ENCODE measurements around the gene NKD2. TPM values are rescaled to one million over a fixed set of nuclear protein-coding genes. Genes with fewer than 3 reads are reported as not detected.

Gene NKD2
- total RNA-seq, 2 experiments from 2014 or later = 0.17 to 0.30 TPM

DNA sequence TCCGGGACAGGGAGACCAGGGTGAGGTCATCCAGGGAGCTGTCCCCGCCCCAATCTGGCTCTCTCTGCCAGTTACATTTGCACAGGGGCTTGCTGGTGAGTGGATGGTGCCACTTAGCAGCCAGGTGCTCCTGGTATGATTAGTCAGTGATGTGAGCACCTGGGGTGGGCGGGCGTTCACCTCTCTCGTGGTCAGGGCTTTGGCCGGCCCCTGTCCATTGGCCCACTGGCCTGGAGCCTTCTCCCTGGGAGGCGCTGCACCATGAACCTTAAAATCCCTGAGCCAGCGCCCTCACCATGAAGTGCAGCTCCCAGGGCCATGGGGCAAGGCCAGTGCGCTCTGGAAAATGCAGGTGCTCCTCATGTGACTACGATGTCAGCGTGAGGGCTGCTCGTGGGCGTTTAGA is 2.0 kb downstream of the NKD2 start:
- H3K27me3 Mint-ChIP-seq = peaks cover 49% of the 10 kb centered on the region
- DNase-seq (no peak), ATAC-seq (ENCODE audit: poor library complexity) (no peak)
- no peaks in the 10 kb centered on the region for H3K36me3 ChIP-seq (ENCODE audit: insufficient read depth, low read length)
- H3K27ac ChIP-seq (ENCODE audit: low read depth in 1 of 2, low read length in 2 of 2) = no peak overlapping the region
- H3K4me3 Mint-ChIP-seq = peak overlapping the region; percentile 73
- intact Hi-C loops (cut with DNase I, micrococcal nuclease) = loop anchor here in 1 of 2 experiments (1.0 kb wide), 1 partner anchor 87 kb away; no protein-coding TSS in a partner anchor
- H3K4me1 Mint-ChIP-seq (ENCODE audit: low read depth) = peaks cover 15% of the 10 kb centered on the region
- no peaks in the 10 kb centered on the region for H3K36me3 Mint-ChIP-seq (ENCODE audit: low read depth)
- CTCF ChIA-PET = interaction anchor here (1.1 kb wide), 1 partner anchor 130 kb away, joined by 4 read pairs; no protein-coding TSS in a partner anchor
- POLR2A ChIA-PET = no interaction called here
- no peak overlapping the region for H3K27ac Mint-ChIP-seq
- no peak overlapping the region for H3K4me3 ChIP-seq (ENCODE audit: low read length)
- peaks cover 42 to 61% of the 10 kb centered on the region in 2 experiments for H3K27me3 ChIP-seq (ENCODE audit: control insufficient read depth in 1 of 2, insufficient read depth in 2 of 2, low read length in 2 of 2)
- peaks cover 18% of the 10 kb centered on the region for H3K4me1 ChIP-seq (ENCODE audit: insufficient read depth, low read length)
- TF ChIP-seq, protein P1, sequence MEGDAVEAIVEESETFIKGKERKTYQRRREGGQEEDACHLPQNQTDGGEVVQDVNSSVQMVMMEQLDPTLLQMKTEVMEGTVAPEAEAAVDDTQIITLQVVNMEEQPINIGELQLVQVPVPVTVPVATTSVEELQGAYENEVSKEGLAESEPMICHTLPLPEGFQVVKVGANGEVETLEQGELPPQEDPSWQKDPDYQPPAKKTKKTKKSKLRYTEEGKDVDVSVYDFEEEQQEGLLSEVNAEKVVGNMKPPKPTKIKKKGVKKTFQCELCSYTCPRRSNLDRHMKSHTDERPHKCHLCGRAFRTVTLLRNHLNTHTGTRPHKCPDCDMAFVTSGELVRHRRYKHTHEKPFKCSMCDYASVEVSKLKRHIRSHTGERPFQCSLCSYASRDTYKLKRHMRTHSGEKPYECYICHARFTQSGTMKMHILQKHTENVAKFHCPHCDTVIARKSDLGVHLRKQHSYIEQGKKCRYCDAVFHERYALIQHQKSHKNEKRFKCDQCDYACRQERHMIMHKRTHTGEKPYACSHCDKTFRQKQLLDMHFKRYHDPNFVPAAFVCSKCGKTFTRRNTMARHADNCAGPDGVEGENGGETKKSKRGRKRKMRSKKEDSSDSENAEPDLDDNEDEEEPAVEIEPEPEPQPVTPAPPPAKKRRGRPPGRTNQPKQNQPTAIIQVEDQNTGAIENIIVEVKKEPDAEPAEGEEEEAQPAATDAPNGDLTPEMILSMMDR (IDR thresholded peaks at IDR 0.05) = no peak
- no peaks in the 10 kb centered on the region for H3K9me3 Mint-ChIP-seq
- H3K9me3 ChIP-seq (ENCODE audit: control insufficient read depth in 1 of 2, insufficient read depth in 1 of 2, low read length in 2 of 2) = peaks cover 0 to 23% of the 10 kb centered on the region in 2 experiments

DNA sequence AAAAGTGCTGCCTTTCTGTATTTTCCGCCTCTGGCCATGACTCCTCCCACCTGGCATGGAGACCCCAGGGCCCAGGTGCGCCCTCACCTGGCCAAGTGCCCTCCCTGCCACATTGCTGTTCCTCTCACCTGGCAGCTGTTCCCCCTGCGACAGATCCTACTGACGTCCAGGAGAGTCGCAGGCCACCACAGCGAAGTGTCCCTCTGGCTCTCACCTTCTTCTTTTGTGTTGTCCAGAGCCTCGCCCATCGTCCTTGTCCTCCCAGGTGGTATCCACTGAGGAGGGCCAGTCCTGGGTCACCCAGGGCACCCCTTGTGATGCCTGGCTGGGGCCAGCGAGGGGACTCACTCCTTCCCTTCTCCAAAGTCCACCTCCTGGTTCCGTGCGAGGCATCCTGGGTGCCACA is 2.6 kb downstream of the NKD2 start:
- Mint-ChIP-seq H3K4me3 (peak overlapping the region; percentile 73), H3K9me3 (no peaks in the 10 kb centered on the region), H3K4me1 (ENCODE audit: low read depth) (peaks cover 10% of the 10 kb centered on the region), H3K36me3 (ENCODE audit: low read depth) (no peaks in the 10 kb centered on the region), H3K27me3 (peaks cover 44% of the 10 kb centered on the region), H3K27ac (no peak overlapping the region)
- Histone ChIP-seq H3K27me3 (ENCODE audit: control insufficient read depth in 1 of 2, insufficient read depth in 2 of 2, low read length in 2 of 2) (peaks cover 36 to 55% of the 10 kb centered on the region in 2 experiments), H3K9me3 (ENCODE audit: control insufficient read depth in 1 of 2, insufficient read depth in 1 of 2, low read length in 2 of 2) (peaks cover 0 to 17% of the 10 kb centered on the region in 2 experiments), H3K36me3 (ENCODE audit: insufficient read depth, low read length) (no peaks in the 10 kb centered on the region), H3K4me1 (ENCODE audit: insufficient read depth, low read length) (peaks cover 14% of the 10 kb centered on the region), H3K27ac (ENCODE audit: low read depth in 1 of 2, low read length in 2 of 2) (no peak overlapping the region), H3K4me3 (ENCODE audit: low read length) (no peak overlapping the region)
- DNase-seq (peak in 10 of 14 experiments; percentile 29 to 68 (median 42)), ATAC-seq (ENCODE audit: poor library complexity) (peak; percentile 51)
- TF ChIP-seq, protein P1 (IDR thresholded peaks at IDR 0.05) = peak; percentile 35
- CTCF ChIA-PET = interaction anchor here (1.1 kb wide), 1 partner anchor 129 kb away, joined by 4 read pairs; no protein-coding TSS in a partner anchor
- intact Hi-C loops (cut with DNase I, micrococcal nuclease) = loop anchor here in 1 of 2 experiments (1.0 kb wide), 1 partner anchor 88 kb away; no protein-coding TSS in a partner anchor
- POLR2A ChIA-PET = no interaction called here

DNA sequence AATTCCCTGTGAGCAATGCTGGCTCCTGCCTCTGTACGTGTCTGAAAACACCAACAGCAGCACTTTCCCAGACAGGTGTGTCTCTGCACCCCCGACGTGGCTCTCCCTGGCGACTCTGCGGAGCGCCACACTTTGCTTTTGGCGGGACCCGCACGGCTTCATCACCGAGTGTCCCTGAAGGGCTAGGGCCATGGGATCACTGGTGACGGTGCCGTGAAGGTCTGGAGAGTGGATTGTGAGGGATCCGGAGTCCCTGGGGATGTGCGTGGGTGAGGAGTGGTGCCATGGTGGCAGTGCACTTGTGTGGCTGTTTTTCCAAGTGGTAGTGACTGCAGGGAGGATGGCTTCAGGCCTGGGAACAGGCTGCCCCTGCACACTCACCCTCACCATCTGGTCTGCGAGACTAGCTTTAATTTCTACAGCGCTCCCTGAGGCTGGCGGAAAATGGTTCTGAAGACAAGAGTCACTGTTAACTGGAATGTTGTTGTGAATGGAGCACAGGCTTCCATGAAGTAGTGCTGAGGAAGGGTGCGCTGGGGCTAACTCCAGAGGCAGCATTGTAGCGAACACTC is 3.2 kb downstream of the NKD2 start:
- intact Hi-C loops (cut with DNase I, micrococcal nuclease) = loop anchor here in 1 of 2 experiments (1.0 kb wide), 1 partner anchor 89 kb away; no protein-coding TSS in a partner anchor
- Mint-ChIP-seq H3K4me3 (peak overlapping the region; percentile 18), H3K4me1 (ENCODE audit: low read depth) (peaks cover 10% of the 10 kb centered on the region), H3K36me3 (ENCODE audit: low read depth) (no peaks in the 10 kb centered on the region), H3K27me3 (peaks cover 40% of the 10 kb centered on the region), H3K9me3 (no peaks in the 10 kb centered on the region), H3K27ac (no peak overlapping the region)
- peaks cover 0 to 17% of the 10 kb centered on the region in 2 experiments for H3K9me3 ChIP-seq (ENCODE audit: control insufficient read depth in 1 of 2, insufficient read depth in 1 of 2, low read length in 2 of 2)
- no peaks in the 10 kb centered on the region for H3K36me3 ChIP-seq (ENCODE audit: insufficient read depth, low read length)
- no peak for DNase-seq
- no peak overlapping the region for H3K4me3 ChIP-seq (ENCODE audit: low read length)
- peaks cover 14% of the 10 kb centered on the region for H3K4me1 ChIP-seq (ENCODE audit: insufficient read depth, low read length)
- H3K27ac ChIP-seq (ENCODE audit: low read depth in 1 of 2, low read length in 2 of 2) = no peak overlapping the region
- TF ChIP-seq, protein P1 (IDR thresholded peaks at IDR 0.05) = no peak
- peaks cover 33 to 49% of the 10 kb centered on the region in 2 experiments for H3K27me3 ChIP-seq (ENCODE audit: control insufficient read depth in 1 of 2, insufficient read depth in 2 of 2, low read length in 2 of 2)
- POLR2A ChIA-PET = no interaction called here
- ATAC-seq (ENCODE audit: poor library complexity) = no peak
- CTCF ChIA-PET = no interaction called here

All from CD4-positive, alpha-beta T cell (primary cell).